GM23338 (cell line): ENCODE data around the gene LTBP2.
"Not testable (repeated sequence)": the region's sequence is repeated elsewhere in the genome, so short reads cannot be mapped to it uniquely, and the experiment has no call there.

Experiments
- CREB1 ChIP-seq: fragments of 250-450 bp; sonication (Bioruptor Pico); IDR thresholded peaks from 2 replicates; pipeline ENCODE4 v1.5.0; 2020; ENCODE audit warnings: low read depth, mild to moderate bottlenecking, moderate library complexity
- CTCF ChIP-seq, 2 experiments: fragments of 200-600 bp in 1 of 2; sonication (generic) in 1 of 2; conservative IDR thresholded peaks; 2 replicates each; pipeline versions ENCODE4 v1.5.1 to v1.6.1; 2016 to 2017; ENCODE audit warnings: antibody characterized with exemption in 2 of 2, low read depth in 2 of 2, mild to moderate bottlenecking in 2 of 2, moderate library complexity in 1 of 2
- ETS1 ChIP-seq: IDR thresholded peaks from 2 replicates; pipeline ENCODE4 v1.6.1; 2016; ENCODE audit warnings: antibody characterized with exemption
- EZH2 ChIP-seq: fragments of 200-600 bp; sonication (generic); IDR thresholded peaks from one replicate; pipeline ENCODE4 v1.8.0; 2017; ENCODE audit warnings: antibody characterized with exemption, mild to moderate bottlenecking, low read depth; ENCODE audit not compliant: unreplicated experiment
- EZH2phosphoT487 ChIP-seq: fragments of 200-600 bp; sonication (generic); IDR thresholded peaks from one replicate; pipeline ENCODE4 v1.8.1; 2018; ENCODE audit warnings: antibody characterized with exemption; ENCODE audit not compliant: unreplicated experiment
- NANOG ChIP-seq: IDR thresholded peaks from 2 replicates; pipeline ENCODE4 v1.6.1; 2016; ENCODE audit warnings: antibody characterized with exemption, borderline replicate concordance
- POLR2AphosphoS5 ChIP-seq: IDR thresholded peaks from 2 replicates; pipeline ENCODE4 v1.6.1; 2016; ENCODE audit warnings: antibody characterized with exemption, low read depth
- REST ChIP-seq: IDR thresholded peaks from one replicate; pipeline ENCODE4 v1.6.1; 2018; ENCODE audit warnings: antibody characterized with exemption; ENCODE audit not compliant: unreplicated experiment

GRCh38 chr14:74536336-74536735, 75.7 kb downstream of the LTBP2 start:
- not testable (repeated sequence) for TF ChIP-seq CREB1 (CRISPR knock-in tag); CTCF (conservative IDR thresholded peaks at IDR 0.05; ENCODE audit: low read depth in 2 of 2); NANOG; POLR2AphosphoS5; EZH2phosphoT487; EZH2; REST; ETS1
